Astrocyte of the spinal cord (primary cell): ENCODE data around the gene SLITRK3.

Experiments
- DNase-seq: peaks from one replicate; pipeline ENCODE4 v3.0.0; 2011; ENCODE audit warnings: low read depth, low spot score
- H3K4me3 ChIP-seq: 2 replicates; pipeline ENCODE4 v1.5.1; 2011; ENCODE audit warnings: low read depth, mild to moderate bottlenecking, low read length, moderate library complexity
- in situ Hi-C: cut with HindIII; loops from 2 replicates; pipeline ENCODE4 v1.10.0; 2017; ENCODE audit warnings: low sequenced_read_pairs
- TF ChIP-seq, protein P1 (sequence below): IDR thresholded peaks from 2 replicates; pipeline ENCODE4 v1.5.1; 2012; ENCODE audit warnings: low read depth, mild to moderate bottlenecking, low read length, inconsistent platforms

SLITRK3 gene

DNA sequence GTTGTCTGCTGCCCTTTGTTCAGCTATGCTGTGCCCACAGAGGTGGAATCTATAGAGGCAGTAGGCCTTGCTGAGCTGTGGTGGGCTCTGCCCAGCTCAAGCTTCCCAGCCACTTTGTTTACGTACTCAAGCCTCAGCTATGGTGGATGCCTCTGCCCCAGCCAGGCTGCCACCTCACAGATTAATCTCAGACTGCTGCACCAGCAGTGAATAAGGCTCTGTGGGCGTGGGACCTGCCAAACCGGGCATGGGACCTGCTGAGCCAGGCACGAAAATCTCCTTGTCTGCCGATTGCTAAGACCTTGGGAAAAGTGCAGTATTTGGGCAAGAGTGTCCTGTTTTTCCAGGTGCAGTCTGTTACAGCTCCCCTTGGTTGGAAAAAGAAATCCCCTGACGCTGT lies 26.8 kb downstream of the SLITRK3 start:
- TF ChIP-seq, protein P1, sequence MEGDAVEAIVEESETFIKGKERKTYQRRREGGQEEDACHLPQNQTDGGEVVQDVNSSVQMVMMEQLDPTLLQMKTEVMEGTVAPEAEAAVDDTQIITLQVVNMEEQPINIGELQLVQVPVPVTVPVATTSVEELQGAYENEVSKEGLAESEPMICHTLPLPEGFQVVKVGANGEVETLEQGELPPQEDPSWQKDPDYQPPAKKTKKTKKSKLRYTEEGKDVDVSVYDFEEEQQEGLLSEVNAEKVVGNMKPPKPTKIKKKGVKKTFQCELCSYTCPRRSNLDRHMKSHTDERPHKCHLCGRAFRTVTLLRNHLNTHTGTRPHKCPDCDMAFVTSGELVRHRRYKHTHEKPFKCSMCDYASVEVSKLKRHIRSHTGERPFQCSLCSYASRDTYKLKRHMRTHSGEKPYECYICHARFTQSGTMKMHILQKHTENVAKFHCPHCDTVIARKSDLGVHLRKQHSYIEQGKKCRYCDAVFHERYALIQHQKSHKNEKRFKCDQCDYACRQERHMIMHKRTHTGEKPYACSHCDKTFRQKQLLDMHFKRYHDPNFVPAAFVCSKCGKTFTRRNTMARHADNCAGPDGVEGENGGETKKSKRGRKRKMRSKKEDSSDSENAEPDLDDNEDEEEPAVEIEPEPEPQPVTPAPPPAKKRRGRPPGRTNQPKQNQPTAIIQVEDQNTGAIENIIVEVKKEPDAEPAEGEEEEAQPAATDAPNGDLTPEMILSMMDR: no peak
- H3K4me3 ChIP-seq: no peak overlapping the region
- in situ Hi-C loops: no loop called here
- DNase-seq: no peak

GRCh38 chr3:165162883-165163282 lies 33.3 kb downstream of the SLITRK3 start:
- in situ Hi-C loops: no loop called here

DNA sequence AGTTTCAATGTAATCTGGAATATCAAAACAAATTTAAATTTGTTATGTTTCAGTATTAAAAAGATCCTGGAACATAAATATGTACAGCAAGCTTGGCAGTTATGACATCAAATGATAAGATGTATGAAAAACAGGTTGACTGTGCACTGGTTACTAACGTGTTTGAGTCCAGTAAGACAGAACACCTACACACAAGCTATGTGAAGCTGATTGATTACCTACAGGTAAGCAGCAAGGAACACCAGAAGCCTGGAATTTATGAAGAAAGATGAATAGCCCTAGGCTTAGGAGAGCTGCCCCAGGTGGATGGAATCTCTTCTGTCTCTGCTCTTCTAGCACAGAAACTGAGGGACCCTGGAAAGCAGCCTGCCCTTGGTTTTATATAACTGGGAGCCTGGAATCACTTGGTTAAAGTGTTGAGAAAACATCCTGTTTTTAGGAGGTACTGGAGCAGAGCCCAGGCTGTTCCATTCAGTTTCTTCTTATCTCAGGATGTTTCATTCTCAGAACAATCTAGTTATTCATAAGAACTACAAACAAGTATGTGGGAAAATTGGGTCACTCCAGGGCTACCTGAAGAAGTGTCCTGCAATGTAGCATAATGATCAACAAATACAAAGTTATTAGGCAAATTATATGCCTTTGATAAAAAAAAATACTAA lies 36.3 kb downstream of the SLITRK3 start:
- TF ChIP-seq, protein P1: no peak
- H3K4me3 ChIP-seq: no peak overlapping the region
- in situ Hi-C loops: no loop called here
- DNase-seq: no peak

More at GRCh38 chr3:165162883-165163282, 33.3 kb downstream of the SLITRK3 start:
- DNase-seq: no peak
- TF ChIP-seq, protein P1: no peak
- H3K4me3 ChIP-seq: no peak overlapping the region

- H3K4me3 ChIP-seq: no peak overlapping the region
- no peak for DNase-seq
- in situ Hi-C loops: no loop called here
- TF ChIP-seq, protein P1: no peak
These were observed 38.2 kb downstream of the SLITRK3 start for GRCh38 chr3:165158011-165158410.

- TF ChIP-seq, protein P1: no peak
- in situ Hi-C loops: no loop called here
- no peak for DNase-seq
- no peak overlapping the region for H3K4me3 ChIP-seq
These were observed 39.3 kb downstream of the SLITRK3 start for GRCh38 chr3:165156757-165157420.

GRCh38 chr3:165148876-165149441 lies 47.2 kb downstream of the SLITRK3 start:
- in situ Hi-C loops: no loop called here
- no peak for DNase-seq
- TF ChIP-seq, protein P1: no peak
- H3K4me3 ChIP-seq: no peak overlapping the region
